Measurements from ENCODE around the gene LONP2. TPM values are rescaled to one million over a fixed set of nuclear protein-coding genes. Genes with fewer than 3 reads are reported as not detected.

LONP2 gene
- total and polyA plus RNA-seq, 10 donors: 20.1 to 75.4 (median 54.1) TPM

- Histone ChIP-seq H3K27me3 (replicated peaks in 1 of 7) (no peaks in the 10 kb centered on the region), H3K9me3 (no peaks in the 10 kb centered on the region), H3K4me3 (no peak overlapping the region), H3K27ac (no peak overlapping the region), H3K36me3 (peaks cover 0 to 84% (median 26%) of the 10 kb centered on the region in 6 donors), H3K4me1 (peaks cover 0 to 24% (median 10%) of the 10 kb centered on the region in 6 donors)
- DNase-seq: no peak
- no peak for TF ChIP-seq POLR2AphosphoS5 (IDR thresholded peaks at IDR 0.05)
- no peak for TF ChIP-seq POLR2A (IDR thresholded peaks at IDR 0.05)
- TF ChIP-seq, protein P1, sequence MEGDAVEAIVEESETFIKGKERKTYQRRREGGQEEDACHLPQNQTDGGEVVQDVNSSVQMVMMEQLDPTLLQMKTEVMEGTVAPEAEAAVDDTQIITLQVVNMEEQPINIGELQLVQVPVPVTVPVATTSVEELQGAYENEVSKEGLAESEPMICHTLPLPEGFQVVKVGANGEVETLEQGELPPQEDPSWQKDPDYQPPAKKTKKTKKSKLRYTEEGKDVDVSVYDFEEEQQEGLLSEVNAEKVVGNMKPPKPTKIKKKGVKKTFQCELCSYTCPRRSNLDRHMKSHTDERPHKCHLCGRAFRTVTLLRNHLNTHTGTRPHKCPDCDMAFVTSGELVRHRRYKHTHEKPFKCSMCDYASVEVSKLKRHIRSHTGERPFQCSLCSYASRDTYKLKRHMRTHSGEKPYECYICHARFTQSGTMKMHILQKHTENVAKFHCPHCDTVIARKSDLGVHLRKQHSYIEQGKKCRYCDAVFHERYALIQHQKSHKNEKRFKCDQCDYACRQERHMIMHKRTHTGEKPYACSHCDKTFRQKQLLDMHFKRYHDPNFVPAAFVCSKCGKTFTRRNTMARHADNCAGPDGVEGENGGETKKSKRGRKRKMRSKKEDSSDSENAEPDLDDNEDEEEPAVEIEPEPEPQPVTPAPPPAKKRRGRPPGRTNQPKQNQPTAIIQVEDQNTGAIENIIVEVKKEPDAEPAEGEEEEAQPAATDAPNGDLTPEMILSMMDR (IDR thresholded peaks at IDR 0.05 in 8 of 11, conservative IDR thresholded peaks at IDR 0.05 in 3 of 11): no peak
- 95 to 99% (median 97%) methylated on average over 11 of the region's 11 CpGs for WGBS, 5 donors
- intact Hi-C loops (cut with DNase I; ENCODE audit: low total_unique reads): loop anchor here (5.0 kb wide), 2 partner anchors 182 to 267 kb away; no protein-coding TSS in a partner anchor
Observed at GRCh38 chr16:48354877-48355855, 111.1 kb downstream of the LONP2 start.

DNA sequence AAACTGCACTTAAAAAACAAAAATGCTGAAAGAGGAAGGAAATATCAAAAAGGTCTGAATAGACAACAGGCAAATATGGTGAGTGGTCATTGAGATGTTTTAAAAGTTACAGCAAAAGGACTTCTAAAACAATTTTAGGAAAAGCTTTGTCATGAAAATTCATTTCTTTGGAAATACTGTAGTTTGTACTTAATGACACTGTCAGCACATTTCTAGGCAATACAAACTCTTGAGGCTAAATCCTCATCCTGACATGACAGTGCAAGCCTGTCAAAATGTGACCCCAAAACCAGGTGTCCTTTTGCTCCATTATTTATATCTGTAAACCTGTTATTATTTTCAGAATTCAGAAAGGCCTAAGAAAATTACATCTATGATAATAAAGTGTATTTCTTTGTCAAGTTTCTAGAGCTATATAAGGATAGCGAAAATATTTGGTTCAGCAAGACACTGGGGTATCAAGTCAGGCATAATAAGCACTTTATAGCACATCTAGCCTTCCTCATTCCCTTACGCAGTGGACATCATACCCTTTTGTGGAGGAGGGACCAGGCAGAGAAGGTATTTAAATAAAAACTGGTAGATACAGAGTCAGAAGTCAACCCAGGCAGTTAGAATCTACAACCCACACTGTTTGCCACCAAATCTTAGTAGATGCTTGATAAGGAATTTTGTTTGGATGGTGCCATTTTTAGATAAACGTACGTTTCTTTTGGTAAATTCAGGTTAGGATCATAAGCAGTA lies 112.7 kb downstream of the LONP2 start:
- Histone ChIP-seq H3K27me3 (replicated peaks in 1 of 7) (no peaks in the 10 kb centered on the region), H3K27ac (peak overlapping the region in 1 of 8 donors; percentile 13), H3K36me3 (peaks cover 0 to 79% (median 10%) of the 10 kb centered on the region in 6 donors), H3K4me1 (peaks cover 0 to 37% (median 12%) of the 10 kb centered on the region in 6 donors), H3K9me3 (no peaks in the 10 kb centered on the region), H3K4me3 (no peak overlapping the region)
- TF ChIP-seq, protein P1 (IDR thresholded peaks at IDR 0.05 in 8 of 11, conservative IDR thresholded peaks at IDR 0.05 in 3 of 11): no peak
- TF ChIP-seq POLR2AphosphoS5 (IDR thresholded peaks at IDR 0.05) (no peak), POLR2A (IDR thresholded peaks at IDR 0.05) (no peak)
- intact Hi-C loops (cut with DNase I; ENCODE audit: low total_unique reads): no loop called here
- WGBS, 5 donors: 89 to 99% (median 94%) methylated on average over 4 of the region's 4 CpGs
- no peak for DNase-seq

DNA sequence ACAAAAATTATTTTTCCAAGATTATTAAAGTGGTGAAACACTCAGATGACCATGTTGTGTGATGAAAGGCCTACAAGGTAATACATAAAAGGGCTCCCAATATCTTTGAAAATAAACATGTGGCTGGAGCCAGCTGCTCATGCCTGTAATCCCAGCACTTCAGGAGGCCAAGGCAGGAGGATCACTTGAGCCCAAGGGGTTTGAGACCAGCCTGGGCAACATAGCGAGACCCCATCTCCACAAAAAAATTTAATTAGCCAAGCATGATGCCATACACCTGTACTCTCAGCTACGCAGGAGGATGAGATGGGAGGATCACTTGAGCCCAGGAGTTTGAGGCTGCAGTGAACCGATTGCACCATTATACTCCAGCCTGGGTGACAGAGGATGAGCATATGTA lies 114.3 kb downstream of the LONP2 start:
- Histone ChIP-seq H3K27me3 (replicated peaks in 1 of 7) (no peaks in the 10 kb centered on the region), H3K36me3 (peaks cover 0 to 76% (median 0%) of the 10 kb centered on the region in 6 donors), H3K9me3 (no peaks in the 10 kb centered on the region), H3K4me1 (peaks cover 0 to 36% (median 8%) of the 10 kb centered on the region in 6 donors), H3K27ac (no peak overlapping the region), H3K4me3 (no peak overlapping the region)
- TF ChIP-seq POLR2A (IDR thresholded peaks at IDR 0.05) (no peak), POLR2AphosphoS5 (IDR thresholded peaks at IDR 0.05) (no peak)
- TF ChIP-seq, protein P1 (IDR thresholded peaks at IDR 0.05 in 8 of 11, conservative IDR thresholded peaks at IDR 0.05 in 3 of 11): no peak
- DNase-seq: no peak
- WGBS, 5 donors: 91 to 96% (median 93%) methylated on average over 3 of the region's 3 CpGs
- intact Hi-C loops (cut with DNase I; ENCODE audit: low total_unique reads): no loop called here

All from spleen (tissue), 11 donors.